ENCODE data around the gene IQCF6. TPM values are rescaled to one million over a fixed set of nuclear protein-coding genes. Genes with fewer than 3 reads are reported as not detected.

IQCF6 gene
- total RNA-seq, 1 donor from 2014 or later, result not detected

GRCh38 chr3:51815614-51816013, 36.6 kb upstream of the IQCF6 start:
- TF ChIP-seq CTCF (IDR thresholded peaks at IDR 0.05; ENCODE audit: insufficient read depth, low read length, poor library complexity, severe bottlenecking), result no peak
- H3K27me3 ChIP-seq (ENCODE audit: control insufficient read depth, insufficient read depth, low read length), result peaks cover 5% of the 10 kb centered on the region
- no peak for DNase-seq (ENCODE audit: low read depth)
- no peak overlapping the region for H3K4me3 ChIP-seq (ENCODE audit: low read depth, low read length)
- H3K36me3 ChIP-seq (ENCODE audit: control insufficient read depth, insufficient read depth, low read length), result no peaks in the 10 kb centered on the region

DNA sequence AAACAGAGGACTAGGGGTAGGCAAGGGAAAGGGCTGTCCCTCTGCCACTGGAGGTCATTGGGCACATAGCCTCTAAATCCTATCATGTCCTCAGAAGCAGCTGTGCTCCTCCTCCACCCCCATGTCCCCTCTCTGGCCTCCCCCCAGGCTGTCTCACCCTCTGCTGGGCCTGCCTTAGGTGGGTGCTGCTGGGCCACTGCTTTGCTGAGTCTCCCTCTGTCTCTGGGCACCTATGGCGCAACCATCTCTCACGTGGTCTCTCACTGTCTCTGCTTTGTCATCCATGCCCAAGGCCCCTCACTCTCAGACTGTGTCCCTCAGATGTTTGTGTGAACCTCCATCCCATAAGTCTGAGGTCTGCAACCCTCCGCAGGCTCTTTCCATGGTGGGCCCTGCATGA, 35.0 kb upstream of the IQCF6 start:
- DNase-seq (ENCODE audit: low read depth), result no peak
- TF ChIP-seq CTCF (IDR thresholded peaks at IDR 0.05; ENCODE audit: insufficient read depth, low read length, poor library complexity, severe bottlenecking), result no peak
- H3K27me3 ChIP-seq (ENCODE audit: control insufficient read depth, insufficient read depth, low read length), result peaks cover 2% of the 10 kb centered on the region
- no peak overlapping the region for H3K4me3 ChIP-seq (ENCODE audit: low read depth, low read length)
- H3K36me3 ChIP-seq (ENCODE audit: control insufficient read depth, insufficient read depth, low read length), result no peaks in the 10 kb centered on the region

GRCh38 chr3:51813539-51813938, 34.5 kb upstream of the IQCF6 start:
- no peak for DNase-seq (ENCODE audit: low read depth)

DNA sequence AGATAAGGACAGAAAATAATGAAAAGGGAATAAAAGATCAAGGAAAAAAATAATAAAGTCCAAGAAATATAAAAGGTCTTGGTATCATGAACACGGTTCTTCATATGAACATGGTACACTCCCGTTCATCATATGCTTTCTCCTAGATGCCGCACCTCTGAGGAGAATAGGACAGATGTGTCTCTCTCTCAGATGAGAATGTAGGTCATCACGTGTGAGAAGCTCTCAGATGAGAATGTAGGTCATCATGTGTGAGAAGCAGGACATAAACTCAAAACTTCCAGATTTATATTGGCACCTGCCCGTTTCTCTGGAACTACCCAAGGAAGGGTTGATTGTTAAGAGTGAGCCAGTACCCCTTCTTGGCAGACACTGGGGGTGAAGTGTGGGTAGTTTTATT, 29.9 kb upstream of the IQCF6 start:
- Histone ChIP-seq H3K27me3 (ENCODE audit: control insufficient read depth, insufficient read depth, low read length) (no peaks in the 10 kb centered on the region), H3K36me3 (ENCODE audit: control insufficient read depth, insufficient read depth, low read length) (no peaks in the 10 kb centered on the region), H3K4me3 (ENCODE audit: low read depth, low read length) (no peak overlapping the region)
- TF ChIP-seq CTCF (IDR thresholded peaks at IDR 0.05; ENCODE audit: insufficient read depth, low read length, poor library complexity, severe bottlenecking), result no peak
- no peak for DNase-seq (ENCODE audit: low read depth)

More at GRCh38 chr3:51813539-51813938, 34.5 kb upstream of the IQCF6 start:
- H3K27me3 ChIP-seq (ENCODE audit: control insufficient read depth, insufficient read depth, low read length), result peaks cover 2% of the 10 kb centered on the region
- H3K4me3 ChIP-seq (ENCODE audit: low read depth, low read length), result no peak overlapping the region
- TF ChIP-seq CTCF (IDR thresholded peaks at IDR 0.05; ENCODE audit: insufficient read depth, low read length, poor library complexity, severe bottlenecking), result no peak
- no peaks in the 10 kb centered on the region for H3K36me3 ChIP-seq (ENCODE audit: control insufficient read depth, insufficient read depth, low read length)

DNA sequence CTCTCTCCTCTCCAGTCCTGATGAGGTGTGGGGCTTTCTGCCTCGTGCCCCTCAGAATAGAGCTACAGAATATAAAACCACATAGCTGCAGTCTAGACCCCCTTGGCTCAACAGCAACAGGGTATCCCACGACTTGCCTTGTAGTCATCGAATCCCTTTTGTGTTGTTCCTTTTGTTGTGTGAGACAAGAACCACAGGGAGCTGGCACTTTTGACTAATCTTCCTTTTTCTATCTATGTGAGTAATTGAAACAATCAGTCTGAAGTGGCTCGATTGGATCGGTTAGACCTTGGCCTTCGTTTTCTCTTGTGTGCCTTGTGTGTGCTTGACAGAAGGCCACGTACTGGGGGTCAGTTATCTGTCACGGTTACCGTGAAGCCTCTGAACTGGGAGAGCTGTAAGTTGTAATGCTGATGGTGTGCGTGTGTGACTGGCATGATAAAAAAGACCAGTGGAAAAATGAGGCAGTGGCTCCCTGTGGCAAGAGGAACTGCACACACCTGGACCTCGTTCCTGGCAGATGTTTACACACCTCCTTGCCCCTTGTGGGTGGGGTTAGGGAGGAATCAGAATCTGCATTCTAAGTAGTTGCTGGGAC, 23.2 kb upstream of the IQCF6 start:
- TF ChIP-seq CTCF (IDR thresholded peaks at IDR 0.05; ENCODE audit: insufficient read depth, low read length, poor library complexity, severe bottlenecking), result no peak
- H3K36me3 ChIP-seq (ENCODE audit: control insufficient read depth, insufficient read depth, low read length), result no peaks in the 10 kb centered on the region
- no peak overlapping the region for H3K4me3 ChIP-seq (ENCODE audit: low read depth, low read length)
- no peaks in the 10 kb centered on the region for H3K27me3 ChIP-seq (ENCODE audit: control insufficient read depth, insufficient read depth, low read length)
- DNase-seq (ENCODE audit: low read depth), result no peak

- DNase-seq (ENCODE audit: low read depth), result no peak
- Histone ChIP-seq H3K27me3 (ENCODE audit: control insufficient read depth, insufficient read depth, low read length) (no peaks in the 10 kb centered on the region), H3K4me3 (ENCODE audit: low read depth, low read length) (no peak overlapping the region), H3K36me3 (ENCODE audit: control insufficient read depth, insufficient read depth, low read length) (no peaks in the 10 kb centered on the region)
- no peak for TF ChIP-seq CTCF (IDR thresholded peaks at IDR 0.05; ENCODE audit: insufficient read depth, low read length, poor library complexity, severe bottlenecking)
These were observed 21.7 kb upstream of the IQCF6 start for GRCh38 chr3:51800750-51801125.

Data from kidney epithelial cell (primary cell).